Mesothelial cell of epicardium (in vitro differentiated cells): ENCODE measurements around the gene MYO9B. TPM values are rescaled to one million over a fixed set of nuclear protein-coding genes. Genes with fewer than 3 reads are reported as not detected.

Experiments
- DNase-seq, 2 experiments: peaks; one replicate each; pipeline ENCODE4 v3.0.0; 2021; ENCODE audit warnings: low spot score in 2 of 2; ENCODE audit not compliant: unreplicated experiment in 2 of 2
- H3K27ac Mint-ChIP-seq: 2 replicates; pipeline ENCODE4 v1.8.0; 2021; ENCODE audit warnings: mixed read lengths
- H3K27me3 Mint-ChIP-seq: 2 replicates; pipeline ENCODE4 v1.8.0; 2021; ENCODE audit warnings: low read depth, mixed read lengths
- H3K36me3 Mint-ChIP-seq: 2 replicates; pipeline ENCODE4 v1.8.0; 2021; ENCODE audit warnings: mixed read lengths
- H3K4me1 Mint-ChIP-seq: 2 replicates; pipeline ENCODE4 v1.8.0; 2021; ENCODE audit warnings: mixed read lengths
- H3K4me3 Mint-ChIP-seq: 2 replicates; pipeline ENCODE4 v1.8.0; 2021; ENCODE audit warnings: mild to moderate bottlenecking, moderate library complexity, mixed read lengths
- H3K9me3 Mint-ChIP-seq: 2 replicates; pipeline ENCODE4 v1.8.0; 2021; ENCODE audit warnings: mixed read lengths
- CTCF ChIP-seq: fragments of 200-600 bp; sonication (generic); IDR thresholded peaks from one replicate; pipeline ENCODE4 v1.5.0; 2021; ENCODE audit warnings: antibody characterized with exemption; ENCODE audit not compliant: unreplicated experiment
- total RNA-seq: library from RNA; stranded (reverse); gene quantifications from 3 replicates; pipeline ENCODE4 v1.2.1, GENCODE V29; 2021

Gene MYO9B
- total RNA-seq, 1 donor from 2014 or later = 90.8 TPM

GRCh38 chr19:17240062-17240752 lies 164.6 kb downstream of the MYO9B start:
- Mint-ChIP-seq H3K4me3 (no peak overlapping the region), H3K9me3 (no peaks in the 10 kb centered on the region), H3K36me3 (peaks cover 7% of the 10 kb centered on the region), H3K27me3 (no peaks in the 10 kb centered on the region), H3K27ac (peak overlapping the region; percentile 64), H3K4me1 (peaks cover 36% of the 10 kb centered on the region)
- TF ChIP-seq CTCF = no peak
- DNase-seq = no peak

- H3K36me3 Mint-ChIP-seq = peaks cover 7% of the 10 kb centered on the region
- DNase-seq = no peak
- peaks cover 36% of the 10 kb centered on the region for H3K4me1 Mint-ChIP-seq
- H3K9me3 Mint-ChIP-seq = no peaks in the 10 kb centered on the region
- H3K4me3 Mint-ChIP-seq = no peak overlapping the region
- H3K27ac Mint-ChIP-seq = peak overlapping the region; percentile 48
- no peaks in the 10 kb centered on the region for H3K27me3 Mint-ChIP-seq
- no peak for TF ChIP-seq CTCF
Measured at GRCh38 chr19:17240826-17241399, 165.3 kb downstream of the MYO9B start.

- no peak for TF ChIP-seq CTCF
- DNase-seq = no peak
- H3K9me3 Mint-ChIP-seq = no peaks in the 10 kb centered on the region
- peak overlapping the region; percentile 69 for H3K27ac Mint-ChIP-seq
- H3K4me3 Mint-ChIP-seq = peak overlapping the region; percentile 89
- no peaks in the 10 kb centered on the region for H3K27me3 Mint-ChIP-seq
- H3K4me1 Mint-ChIP-seq = peaks cover 41% of the 10 kb centered on the region
- H3K36me3 Mint-ChIP-seq = peaks cover 7% of the 10 kb centered on the region
Measured at GRCh38 chr19:17242431-17243208, 167.0 kb downstream of the MYO9B start.

- H3K36me3 Mint-ChIP-seq = peaks cover 2% of the 10 kb centered on the region
- peak overlapping the region; percentile 89 for H3K4me3 Mint-ChIP-seq
- no peaks in the 10 kb centered on the region for H3K27me3 Mint-ChIP-seq
- no peak for DNase-seq
- no peak for TF ChIP-seq CTCF
- peaks cover 44% of the 10 kb centered on the region for H3K4me1 Mint-ChIP-seq
- H3K27ac Mint-ChIP-seq = peak overlapping the region; percentile 89
- no peaks in the 10 kb centered on the region for H3K9me3 Mint-ChIP-seq
Measured at GRCh38 chr19:17243211-17243829, 167.7 kb downstream of the MYO9B start.

- TF ChIP-seq CTCF = no peak
- peak overlapping the region; percentile 89 for H3K27ac Mint-ChIP-seq
- H3K4me1 Mint-ChIP-seq = peaks cover 49% of the 10 kb centered on the region
- no peaks in the 10 kb centered on the region for H3K36me3 Mint-ChIP-seq
- no peak for DNase-seq
- H3K9me3 Mint-ChIP-seq = no peaks in the 10 kb centered on the region
- H3K4me3 Mint-ChIP-seq = peak overlapping the region; percentile 89
- H3K27me3 Mint-ChIP-seq = no peaks in the 10 kb centered on the region
Measured at GRCh38 chr19:17243830-17244617, 168.4 kb downstream of the MYO9B start.
